ENCODE measurements around the gene AGBL5. TPM values are rescaled to one million over a fixed set of nuclear protein-coding genes. Genes with fewer than 3 reads are reported as not detected.
A peak's percentile ranks its signal among the peaks of the same experiment; 100 is the strongest.

The AGBL5 gene
- total and polyA plus RNA-seq, 9 of the 15 experiments (the other 6 are each of a cell fraction or from before 2014, with no cell fraction given): 3.3 to 52.7 (median 26.2) TPM

DNA sequence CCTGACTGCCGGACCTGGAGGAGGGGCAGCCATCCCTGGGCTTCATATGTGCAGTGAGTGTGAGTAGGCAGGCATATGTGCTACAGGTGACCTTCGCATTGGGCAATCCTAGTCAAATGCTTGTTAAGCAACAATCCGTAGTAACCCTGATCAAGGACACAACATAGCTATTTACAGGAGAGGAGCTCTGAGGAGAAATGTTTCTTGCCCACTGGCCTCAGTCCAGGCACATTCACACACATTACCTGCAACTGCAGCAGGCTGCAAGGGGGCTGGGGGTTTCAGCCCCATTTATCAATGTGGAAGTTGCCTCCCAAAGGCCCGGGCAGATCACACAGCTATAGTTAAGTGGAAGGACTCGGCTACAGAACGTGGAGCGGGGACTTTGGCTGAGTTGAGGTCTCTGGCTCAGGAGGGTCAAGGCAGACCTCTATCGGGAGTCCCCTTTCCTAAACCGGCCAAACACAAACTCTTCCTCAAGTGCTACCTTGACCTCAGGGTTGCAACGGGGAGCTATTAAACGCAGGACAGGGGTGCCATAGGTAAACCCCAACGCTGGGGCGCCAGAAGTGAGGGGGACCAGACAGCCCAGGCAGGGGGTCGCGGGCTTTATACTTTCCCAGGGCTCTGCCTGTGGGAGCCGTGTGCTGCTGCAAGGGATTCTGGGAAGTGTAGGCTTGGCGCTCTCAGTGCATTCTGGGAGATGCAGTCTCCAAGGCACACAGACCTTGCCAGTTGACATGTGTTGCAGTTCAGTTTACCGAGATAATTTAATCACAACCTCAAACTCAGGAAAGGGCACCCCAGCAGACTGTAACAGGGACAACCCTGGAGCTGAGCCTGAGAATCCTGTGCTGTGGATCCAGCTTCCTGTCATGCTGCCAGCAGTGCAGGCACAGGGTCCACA is 44.5 kb downstream of the AGBL5 start (continued):
- TF ChIP-seq NR2F6 (CRISPR knock-in tag; IDR thresholded peaks at IDR 0.05): no peak
- no peak for TF ChIP-seq MAZ (CRISPR knock-in tag; conservative IDR thresholded peaks at IDR 0.05 in 1 of 2, IDR thresholded peaks at IDR 0.05 in 1 of 2)
- TF ChIP-seq FOXP4 (CRISPR knock-in tag; IDR thresholded peaks at IDR 0.05; ENCODE audit: borderline replicate concordance): no peak
- no peak for TF ChIP-seq SAP30 (IDR thresholded peaks at IDR 0.05; ENCODE audit: borderline replicate concordance, insufficient read depth, low read depth, low read length, poor library complexity, severe bottlenecking)
- no peak for TF ChIP-seq DEAF1 (CRISPR knock-in tag; IDR thresholded peaks at IDR 0.05)
- TF ChIP-seq TSC22D4 (tag; IDR thresholded peaks at IDR 0.05): no peak
- TF ChIP-seq ZBTB7A (IDR thresholded peaks at IDR 0.05; ENCODE audit: borderline replicate concordance, control insufficient read depth, low read depth, low read length): 0 out of 2 replicates have a peak, but pooled peaks have one; percentile 22
- TF ChIP-seq ZNF431 (CRISPR knock-in tag; IDR thresholded peaks at IDR 0.05): no peak
- no peak for TF ChIP-seq MTA2 (IDR thresholded peaks at IDR 0.05; ENCODE audit: low read depth)
- no peak for TF ChIP-seq FUS (optimal IDR thresholded peaks at IDR 0.05; ENCODE audit: low read depth, low read length)
- no peak for TF ChIP-seq NFE2L1 (tag; IDR thresholded peaks at IDR 0.05; ENCODE audit: borderline replicate concordance, low read depth)
- no peak for TF ChIP-seq CTCFL (IDR thresholded peaks at IDR 0.05; ENCODE audit: borderline replicate concordance, insufficient read depth, low read depth, low read length, poor library complexity, severe bottlenecking)
- no peak for TF ChIP-seq GTF2A2 (tag; IDR thresholded peaks at IDR 0.05)
- TF ChIP-seq, protein P1, sequence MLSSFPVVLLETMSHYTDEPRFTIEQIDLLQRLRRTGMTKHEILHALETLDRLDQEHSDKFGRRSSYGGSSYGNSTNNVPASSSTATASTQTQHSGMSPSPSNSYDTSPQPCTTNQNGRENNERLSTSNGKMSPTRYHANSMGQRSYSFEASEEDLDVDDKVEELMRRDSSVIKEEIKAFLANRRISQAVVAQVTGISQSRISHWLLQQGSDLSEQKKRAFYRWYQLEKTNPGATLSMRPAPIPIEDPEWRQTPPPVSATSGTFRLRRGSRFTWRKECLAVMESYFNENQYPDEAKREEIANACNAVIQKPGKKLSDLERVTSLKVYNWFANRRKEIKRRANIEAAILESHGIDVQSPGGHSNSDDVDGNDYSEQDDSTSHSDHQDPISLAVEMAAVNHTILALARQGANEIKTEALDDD (IDR thresholded peaks at IDR 0.05): no peak
- no peak for TF ChIP-seq E2F1 (CRISPR knock-in tag; IDR thresholded peaks at IDR 0.05)
- TF ChIP-seq NFXL1 (CRISPR knock-in tag; IDR thresholded peaks at IDR 0.05): no peak
